Measurements from ENCODE around the gene ATP8B4.

ATP8B4 gene

GRCh38 chr15:50166216-50166615 is 47.2 kb upstream of the ATP8B4 start:
- Histone ChIP-seq H3K4me3 (ENCODE audit: low read depth in 1 of 2, low read length in 2 of 2) (no peak overlapping the region), H3K27ac (ENCODE audit: low read length) (no peak overlapping the region), H3K4me1 (ENCODE audit: insufficient read depth, low read length) (no peaks in the 10 kb centered on the region), H4K20me1 (ENCODE audit: insufficient read depth, low read length) (no peaks in the 10 kb centered on the region), H3K27me3 (ENCODE audit: insufficient read depth, low read length, poor library complexity) (peaks cover 2% of the 10 kb centered on the region), H3K36me3 (ENCODE audit: insufficient read depth, low read length) (no peaks in the 10 kb centered on the region), H3K4me2 (ENCODE audit: insufficient read depth, low read length) (no peak overlapping the region), H2AFZ (ENCODE audit: low read depth, low read length) (no peak overlapping the region), H3K9me3 (ENCODE audit: insufficient read depth, low read length, severe bottlenecking) (no peaks in the 10 kb centered on the region), H3K79me2 (ENCODE audit: insufficient read depth, low read length) (no peaks in the 10 kb centered on the region), H3K9ac (ENCODE audit: low read depth, low read length) (no peak overlapping the region)
- TF ChIP-seq EZH2 (IDR thresholded peaks at IDR 0.05; ENCODE audit: borderline replicate concordance, low read depth, low read length, severe bottlenecking) (no peak), CTCF (IDR thresholded peaks at IDR 0.05; ENCODE audit: borderline replicate concordance, extremely low read depth, low read length, poor library complexity, severe bottlenecking) (no peak)
- no peak for ATAC-seq (ENCODE audit: insufficient read depth, low read depth)
- DNase-seq = no peak

GRCh38 chr15:50164458-50164857 is 45.4 kb upstream of the ATP8B4 start:
- Histone ChIP-seq H3K9me3 (ENCODE audit: insufficient read depth, low read length, severe bottlenecking) (no peaks in the 10 kb centered on the region), H3K9ac (ENCODE audit: low read depth, low read length) (no peak overlapping the region), H3K79me2 (ENCODE audit: insufficient read depth, low read length) (no peaks in the 10 kb centered on the region), H3K27ac (ENCODE audit: low read length) (no peak overlapping the region), H3K4me3 (ENCODE audit: low read depth in 1 of 2, low read length in 2 of 2) (no peak overlapping the region), H3K4me1 (ENCODE audit: insufficient read depth, low read length) (no peaks in the 10 kb centered on the region), H2AFZ (ENCODE audit: low read depth, low read length) (no peak overlapping the region), H3K27me3 (ENCODE audit: insufficient read depth, low read length, poor library complexity) (peaks cover 2% of the 10 kb centered on the region), H3K36me3 (ENCODE audit: insufficient read depth, low read length) (no peaks in the 10 kb centered on the region), H4K20me1 (ENCODE audit: insufficient read depth, low read length) (no peaks in the 10 kb centered on the region), H3K4me2 (ENCODE audit: insufficient read depth, low read length) (no peak overlapping the region)
- TF ChIP-seq CTCF (IDR thresholded peaks at IDR 0.05; ENCODE audit: borderline replicate concordance, extremely low read depth, low read length, poor library complexity, severe bottlenecking) = no peak
- no peak for TF ChIP-seq EZH2 (IDR thresholded peaks at IDR 0.05; ENCODE audit: borderline replicate concordance, low read depth, low read length, severe bottlenecking)
- ATAC-seq (ENCODE audit: insufficient read depth, low read depth) = no peak
- no peak for DNase-seq

DNA sequence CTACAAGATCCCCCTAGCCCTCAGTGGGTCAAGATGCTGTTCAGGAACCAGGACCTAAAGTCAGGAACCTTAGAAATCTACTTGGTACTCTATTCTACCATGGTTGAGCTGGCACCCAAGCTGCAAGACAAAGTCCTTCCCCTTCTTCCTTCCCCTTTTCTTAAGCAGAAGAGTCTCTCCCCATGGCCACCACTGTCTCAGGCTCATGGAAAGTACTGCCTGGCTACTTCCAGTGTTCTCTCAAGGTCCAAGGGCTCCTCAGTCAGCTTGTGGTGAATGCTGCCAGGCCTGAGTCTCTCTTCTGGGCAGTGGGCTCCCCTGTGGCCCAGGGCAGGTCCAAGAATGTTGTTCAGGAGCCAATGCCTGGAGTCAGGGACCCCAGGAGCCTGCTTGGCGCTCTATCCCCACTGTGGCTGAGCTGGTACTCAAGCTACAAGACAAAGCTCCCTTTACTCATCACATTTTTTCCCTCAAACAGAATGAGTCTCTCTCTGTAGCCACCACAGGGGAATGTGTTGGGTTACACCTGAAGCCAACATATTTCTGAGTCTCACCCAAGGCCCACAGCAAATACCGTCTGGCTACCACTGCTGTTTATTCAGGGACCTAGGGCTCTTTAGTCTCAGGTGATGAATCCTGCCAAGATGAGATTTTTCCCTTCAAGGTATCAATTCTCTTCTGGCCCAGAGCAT is 44.8 kb upstream of the ATP8B4 start:
- ATAC-seq (ENCODE audit: insufficient read depth, low read depth) = no peak
- H3K79me2 ChIP-seq (ENCODE audit: insufficient read depth, low read length) = no peaks in the 10 kb centered on the region
- H4K20me1 ChIP-seq (ENCODE audit: insufficient read depth, low read length) = no peaks in the 10 kb centered on the region
- no peaks in the 10 kb centered on the region for H3K36me3 ChIP-seq (ENCODE audit: insufficient read depth, low read length)
- no peak overlapping the region for H3K4me2 ChIP-seq (ENCODE audit: insufficient read depth, low read length)
- TF ChIP-seq CTCF (IDR thresholded peaks at IDR 0.05; ENCODE audit: borderline replicate concordance, extremely low read depth, low read length, poor library complexity, severe bottlenecking) (no peak), EZH2 (IDR thresholded peaks at IDR 0.05; ENCODE audit: borderline replicate concordance, low read depth, low read length, severe bottlenecking) (no peak)
- H3K27me3 ChIP-seq (ENCODE audit: insufficient read depth, low read length, poor library complexity) = peaks cover 2% of the 10 kb centered on the region
- H3K4me1 ChIP-seq (ENCODE audit: insufficient read depth, low read length) = no peaks in the 10 kb centered on the region
- H3K9ac ChIP-seq (ENCODE audit: low read depth, low read length) = no peak overlapping the region
- DNase-seq = no peak
- H3K9me3 ChIP-seq (ENCODE audit: insufficient read depth, low read length, severe bottlenecking) = no peaks in the 10 kb centered on the region
- no peak overlapping the region for H2AFZ ChIP-seq (ENCODE audit: low read depth, low read length)
- no peak overlapping the region for H3K4me3 ChIP-seq (ENCODE audit: low read depth in 1 of 2, low read length in 2 of 2)
- no peak overlapping the region for H3K27ac ChIP-seq (ENCODE audit: low read length)

All from DND-41 (cell line).